ENCODE data around the gene NBDY. TPM values are rescaled to one million over a fixed set of nuclear protein-coding genes. Genes with fewer than 3 reads are reported as not detected.
A peak's percentile ranks its signal among the peaks of the same experiment; 100 is the strongest.
"Not testable (repeated sequence)": the region's sequence is repeated elsewhere in the genome, so short reads cannot be mapped to it uniquely, and the experiment has no call there.

Gene NBDY
- 46.7 TPM for polyA plus RNA-seq (ENCODE audit: insufficient read length)

GRCh38 chrX:56729152-56729850 is at the start of gene NBDY:
Gene NBDY, plus strand, starts transcription at chrX:56729243. Its CDS starts 111 bp downstream, at chrX:56729354.
- peak; percentile 60 for DNase-seq

DNA sequence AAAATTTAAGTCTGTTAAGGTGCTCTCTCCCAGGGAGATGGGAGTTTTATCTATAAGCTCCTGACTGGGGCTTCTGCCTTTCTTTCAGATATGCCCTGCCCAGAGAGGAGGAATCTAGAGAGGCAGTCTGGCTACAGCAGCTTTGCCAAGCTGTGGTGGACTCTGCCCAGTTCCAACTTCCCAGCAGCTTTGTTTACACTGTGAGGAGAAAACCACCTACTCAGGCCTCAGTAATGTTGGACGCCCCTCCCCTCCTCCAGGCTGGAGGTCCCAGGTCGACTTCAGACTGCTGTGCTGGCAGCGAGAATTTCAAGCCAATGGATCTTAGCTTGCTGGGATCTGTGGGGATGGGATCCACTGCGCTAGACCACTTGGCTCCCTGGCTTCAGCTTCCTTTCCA is 24.5 kb upstream of the NBDY start:
- DNase-seq: not testable (repeated sequence)

GRCh38 chrX:56726605-56727004 is 2.4 kb upstream of the NBDY start:
- DNase-seq: peak; percentile 14

- no peak for DNase-seq
These were observed 1.5 kb upstream of the NBDY start for GRCh38 chrX:56727531-56727930.

GRCh38 chrX:56728321-56728720 is 722 bp upstream of the NBDY start:
- no peak for DNase-seq

GRCh38 chrX:56728752-56729151 is 291 bp upstream of the NBDY start:
- DNase-seq: peak; percentile 21

DNA sequence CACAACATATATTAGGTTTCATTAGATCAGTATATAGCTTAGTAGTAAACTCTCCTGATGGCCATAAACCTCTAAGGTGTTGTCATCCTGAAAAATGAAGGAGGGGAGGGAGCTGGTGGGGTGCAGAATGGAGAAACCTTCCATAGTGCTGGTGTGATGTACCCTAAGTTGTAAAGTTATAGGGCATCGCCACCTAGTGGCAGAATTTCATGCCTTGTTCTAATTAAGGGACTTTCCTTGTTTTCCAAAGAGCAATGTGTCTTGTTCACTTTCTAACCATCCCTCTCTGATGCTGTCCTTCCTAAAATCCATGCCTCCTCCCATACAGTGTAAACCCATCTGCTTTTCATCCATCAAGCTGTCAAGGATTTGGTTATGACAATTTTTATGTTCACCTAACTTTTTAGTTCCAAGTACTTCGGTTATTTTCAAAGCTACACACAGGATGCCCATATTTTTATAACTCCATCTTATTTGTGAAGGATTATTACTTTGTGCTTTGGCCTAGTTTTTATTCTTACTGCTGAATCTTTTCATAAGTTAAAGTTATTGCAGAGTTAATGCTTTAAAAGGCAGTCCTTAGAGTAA is 4.5 kb downstream of the NBDY start:
- peak; percentile 35 for DNase-seq

DNA sequence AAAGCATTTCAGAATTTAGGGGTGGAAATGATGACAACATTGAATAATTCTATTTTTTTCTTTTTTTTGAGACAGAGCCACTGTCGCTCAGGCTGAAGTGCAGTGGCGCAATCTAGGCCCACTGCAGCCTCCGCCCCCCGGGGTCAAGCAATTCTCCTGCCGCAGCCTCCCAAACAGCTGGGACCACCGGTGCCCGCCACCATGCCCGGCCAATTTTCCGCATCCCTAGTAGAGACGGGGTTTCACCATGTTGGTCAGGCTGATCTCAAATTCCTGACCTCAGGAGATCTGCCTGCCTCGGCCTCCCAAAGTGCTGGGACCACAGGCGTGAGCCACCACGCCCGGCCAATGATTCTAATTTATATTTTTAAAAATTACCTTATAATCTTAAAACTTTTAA is 7.2 kb downstream of the NBDY start:
- DNase-seq: no peak

DNA sequence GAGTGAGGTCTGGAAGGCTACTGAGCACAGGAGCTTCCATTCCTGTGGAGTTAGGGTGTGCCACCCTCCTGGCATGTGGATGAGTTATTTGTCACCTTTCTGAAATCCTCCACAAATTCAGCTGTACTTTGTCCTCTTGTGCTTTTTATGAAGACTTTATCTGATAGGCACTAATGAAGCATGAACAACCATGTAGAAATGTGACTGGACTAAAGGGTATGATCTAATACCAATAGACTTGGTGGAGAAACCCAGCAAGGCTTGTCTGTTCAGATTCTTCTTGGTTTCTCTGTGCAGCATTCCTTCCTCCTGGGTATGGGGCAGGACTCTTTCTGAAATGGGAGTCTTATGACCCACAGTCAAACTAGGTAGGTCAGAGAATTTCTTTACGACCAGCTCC is 9.6 kb downstream of the NBDY start:
- DNase-seq: no peak

DNA sequence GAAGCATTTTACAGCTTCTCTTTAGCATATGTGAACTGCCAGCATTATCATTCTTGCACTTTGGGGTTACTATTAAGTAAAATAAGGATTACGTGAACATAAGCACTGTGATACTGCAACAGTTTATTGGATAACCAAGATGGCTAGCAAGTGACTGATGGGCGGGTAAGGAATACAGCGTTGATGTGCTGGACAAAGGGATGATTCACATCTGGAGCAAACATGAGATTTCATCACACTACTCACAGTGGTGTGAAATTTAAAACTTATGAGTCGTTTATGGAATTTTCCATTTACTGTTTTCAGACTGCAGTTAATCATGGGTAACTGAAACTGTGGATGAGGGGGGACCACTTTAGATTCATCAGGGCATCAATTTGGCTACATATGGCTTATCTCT is 16.0 kb downstream of the NBDY start:
- DNase-seq: no peak

- no peak for DNase-seq
These were observed 18.0 kb downstream of the NBDY start for GRCh38 chrX:56746996-56747395.

- DNase-seq: no peak
These were observed 22.0 kb downstream of the NBDY start for GRCh38 chrX:56751071-56751470.

DNA sequence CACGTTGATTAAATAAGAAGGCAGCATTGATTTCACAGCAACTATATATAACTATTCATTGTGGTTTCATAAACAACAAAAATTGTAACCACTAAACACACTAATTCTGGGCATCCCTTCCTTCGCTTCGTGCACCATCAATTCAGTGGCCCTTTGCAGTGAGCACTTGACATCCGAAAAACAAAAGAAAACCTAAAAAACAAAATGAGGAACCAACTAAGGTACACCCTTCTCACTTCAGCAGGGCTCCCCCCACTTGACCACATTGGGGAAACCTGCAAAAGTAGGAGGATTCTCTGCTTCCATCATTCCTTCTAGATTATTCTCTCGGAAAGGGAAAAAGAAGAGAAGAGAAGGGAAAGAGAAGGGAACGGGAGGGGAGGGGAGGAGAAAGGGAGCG is 28.3 kb downstream of the NBDY start:
- no peak for DNase-seq

- DNase-seq: no peak
These were observed 29.4 kb downstream of the NBDY start for GRCh38 chrX:56758456-56758855.

DNA sequence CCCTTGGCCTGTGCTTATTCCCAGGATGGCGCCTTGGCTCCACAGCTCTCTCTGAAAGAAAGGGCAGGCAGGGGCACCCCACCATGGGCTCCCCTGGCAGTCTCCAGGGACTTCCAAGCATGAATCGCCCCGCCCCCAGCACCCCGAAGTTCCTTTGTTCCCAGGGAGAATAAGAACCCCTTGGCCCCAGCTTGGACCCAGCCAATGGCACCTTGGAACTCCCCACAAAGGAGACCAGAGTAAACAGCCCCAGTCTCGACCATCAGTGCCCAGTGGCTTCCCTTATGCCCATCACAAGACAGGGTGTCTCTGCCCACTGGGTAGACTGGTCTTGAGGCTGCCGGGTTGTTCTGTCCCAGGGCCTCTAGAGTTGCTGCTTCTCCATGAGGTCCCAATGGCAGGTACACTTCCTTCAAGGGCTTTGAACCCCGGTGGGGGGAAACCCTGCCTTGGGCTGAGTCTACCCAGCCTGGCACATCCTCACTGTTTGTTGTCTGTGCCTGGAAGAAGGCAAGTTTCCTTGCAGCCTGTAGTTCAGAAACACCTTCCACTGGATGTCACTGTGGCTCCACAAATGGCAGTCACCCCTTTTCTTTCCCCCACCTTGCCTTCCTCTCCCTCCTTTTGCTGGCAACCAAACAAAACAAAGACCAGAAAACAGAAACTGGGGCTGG is 30.8 kb downstream of the NBDY start:
- no peak for DNase-seq

GRCh38 chrX:56760410-56761124 is 31.5 kb downstream of the NBDY start:
- DNase-seq: not testable (repeated sequence)

GRCh38 chrX:56761167-56761566 is 32.1 kb downstream of the NBDY start:
- DNase-seq: no peak

GRCh38 chrX:56762220-56762619 is 33.2 kb downstream of the NBDY start:
- no peak for DNase-seq

DNA sequence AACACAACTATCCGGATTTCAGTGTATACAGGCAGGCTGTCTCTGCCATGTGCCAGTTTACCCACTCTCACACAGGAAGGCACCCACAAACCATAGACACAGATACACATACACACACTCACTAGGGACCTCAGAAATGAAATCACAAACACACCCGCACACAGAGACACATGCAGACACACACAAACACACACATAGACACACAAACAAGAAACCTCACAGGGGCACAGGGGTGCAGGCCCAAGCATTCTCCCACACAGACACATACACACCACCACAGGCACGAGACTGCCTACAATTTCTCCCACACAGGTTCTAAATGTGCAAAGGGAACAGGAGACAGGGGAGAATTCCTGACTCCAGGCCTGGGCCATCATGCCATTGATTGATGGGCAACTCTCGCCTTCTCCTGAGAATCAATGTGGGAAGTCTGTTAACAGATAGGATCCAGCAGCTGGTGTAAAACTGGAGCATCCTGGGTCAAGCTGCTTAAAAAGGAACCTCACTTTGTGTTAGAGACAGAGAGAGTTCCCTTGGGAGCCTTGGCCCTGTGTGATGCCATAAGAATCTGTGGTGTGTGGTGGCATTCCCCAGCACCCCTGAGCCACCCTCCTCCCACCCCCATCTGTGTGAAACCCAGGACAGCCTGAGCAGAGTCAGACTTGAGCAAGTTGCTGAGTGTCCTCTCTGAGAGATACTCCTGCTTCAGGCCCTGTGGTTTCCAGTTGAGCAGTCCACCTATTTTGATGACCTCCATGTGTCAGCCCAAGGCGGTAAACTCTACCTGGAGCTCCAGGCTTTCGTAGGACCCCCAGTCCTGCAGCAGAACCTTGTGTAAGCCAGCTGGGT is 33.9 kb downstream of the NBDY start:
- no peak for DNase-seq

GRCh38 chrX:56763556-56764152 is 34.6 kb downstream of the NBDY start:
- DNase-seq: no peak

DNA sequence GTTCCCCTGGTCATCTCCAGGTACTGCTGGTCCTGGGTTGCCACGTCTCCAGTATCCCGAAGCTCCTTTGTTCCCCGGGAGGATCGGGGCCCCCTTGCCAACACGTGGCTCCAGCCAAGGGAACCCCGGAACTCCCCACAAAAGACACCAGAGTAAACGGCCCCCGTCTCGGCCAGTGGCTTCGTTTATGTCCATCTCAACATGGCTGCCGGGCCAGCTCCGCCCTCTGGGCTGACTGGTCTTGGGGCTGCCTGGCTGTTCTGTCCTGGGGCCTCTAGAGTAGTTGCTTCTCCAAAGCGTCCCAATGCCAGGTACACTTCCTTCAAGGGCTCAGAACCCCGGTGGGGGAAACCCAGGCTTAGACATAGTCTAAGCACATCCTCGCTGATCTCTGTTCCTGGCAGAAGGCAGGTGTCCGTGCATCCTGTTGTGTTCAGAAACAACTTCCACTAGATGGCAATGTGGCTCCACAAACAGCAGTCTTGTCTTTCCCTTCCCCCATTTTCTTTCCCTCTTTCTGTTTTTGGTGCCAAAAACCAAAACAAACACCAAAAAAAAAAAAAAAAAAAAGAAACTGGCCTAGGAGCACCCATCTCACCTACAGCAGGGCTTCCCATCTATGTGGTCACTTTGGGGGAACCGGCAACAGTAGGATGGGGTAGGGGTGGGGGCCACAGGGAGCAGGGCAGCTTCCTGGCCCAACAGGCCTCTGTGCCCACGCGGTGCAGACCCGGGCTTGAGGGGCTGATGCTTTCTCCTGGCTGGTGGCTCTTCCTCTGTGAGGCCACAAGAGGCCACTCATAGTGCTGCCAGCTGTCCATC is 35.3 kb downstream of the NBDY start:
- DNase-seq: peak; percentile 57
